GM06990 (cell line): ENCODE results near the gene TMEM217.
A peak's percentile ranks its signal among the peaks of the same experiment; 100 is the strongest.

Experiments used
- DNase-seq: peaks from one replicate; pipeline ENCODE4 v3.0.0-alpha.2; 2011; ENCODE audit not compliant: insufficient read length; ENCODE audit errors: extremely low read depth
- H3K27me3 ChIP-seq: replicated peaks from 2 replicates; pipeline ENCODE4 v1.6.0; 2011; ENCODE audit warnings: low read length; ENCODE audit not compliant: control insufficient read depth, insufficient read depth
- H3K36me3 ChIP-seq: 2 replicates; pipeline ENCODE4 v1.5.1; 2011; ENCODE audit warnings: low read length; ENCODE audit not compliant: control insufficient read depth, insufficient read depth
- H3K4me3 ChIP-seq: replicated peaks from 2 replicates; pipeline ENCODE4 v1.5.1; 2011; ENCODE audit warnings: low read depth, mild to moderate bottlenecking, control low read depth, low read length
- CTCF ChIP-seq: IDR thresholded peaks from 2 replicates; pipeline ENCODE4 v1.5.1; 2011; ENCODE audit warnings: low read length, control low read depth, mild to moderate bottlenecking, inconsistent platforms; ENCODE audit not compliant: insufficient read depth, poor library complexity, severe bottlenecking

The TMEM217 gene

DNA sequence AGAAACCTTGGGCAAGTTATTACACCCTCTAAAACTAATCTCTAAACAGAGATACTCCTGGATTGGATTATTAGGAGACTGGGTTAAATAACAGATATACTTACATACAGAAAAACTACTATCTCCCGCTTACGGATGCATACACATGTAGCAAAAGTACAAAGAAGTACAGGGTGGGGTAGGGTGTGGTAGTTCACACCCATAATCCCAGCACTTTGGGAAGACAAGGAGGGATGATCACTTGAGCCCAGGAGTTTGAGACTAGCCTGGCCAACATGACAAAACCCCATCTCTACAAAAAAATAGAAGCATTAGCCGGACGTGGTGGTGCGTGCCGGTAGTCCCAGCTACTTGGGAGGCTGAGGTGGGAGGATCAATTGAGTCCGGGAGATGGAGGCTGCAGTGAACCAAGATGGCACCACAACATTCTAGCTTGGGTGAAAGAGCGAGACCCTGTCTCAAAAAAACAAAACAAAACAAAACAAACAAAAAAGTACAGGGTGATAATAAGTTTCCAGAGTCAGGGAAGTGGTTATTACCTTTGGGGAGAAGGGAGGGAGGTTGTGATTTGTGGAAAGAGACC is 79.9 kb downstream of the TMEM217 start:
- H3K36me3 ChIP-seq: peaks cover 6% of the 10 kb centered on the region
- TF ChIP-seq CTCF: no peak
- no peak for DNase-seq
- H3K27me3 ChIP-seq: no peaks in the 10 kb centered on the region
- no peak overlapping the region for H3K4me3 ChIP-seq

GRCh38 chr6:37177077-37177934 is 80.6 kb downstream of the TMEM217 start:
- no peak for DNase-seq
- Histone ChIP-seq H3K27me3 (no peaks in the 10 kb centered on the region), H3K36me3 (peaks cover 9% of the 10 kb centered on the region), H3K4me3 (no peak overlapping the region)
- TF ChIP-seq CTCF: no peak

DNA sequence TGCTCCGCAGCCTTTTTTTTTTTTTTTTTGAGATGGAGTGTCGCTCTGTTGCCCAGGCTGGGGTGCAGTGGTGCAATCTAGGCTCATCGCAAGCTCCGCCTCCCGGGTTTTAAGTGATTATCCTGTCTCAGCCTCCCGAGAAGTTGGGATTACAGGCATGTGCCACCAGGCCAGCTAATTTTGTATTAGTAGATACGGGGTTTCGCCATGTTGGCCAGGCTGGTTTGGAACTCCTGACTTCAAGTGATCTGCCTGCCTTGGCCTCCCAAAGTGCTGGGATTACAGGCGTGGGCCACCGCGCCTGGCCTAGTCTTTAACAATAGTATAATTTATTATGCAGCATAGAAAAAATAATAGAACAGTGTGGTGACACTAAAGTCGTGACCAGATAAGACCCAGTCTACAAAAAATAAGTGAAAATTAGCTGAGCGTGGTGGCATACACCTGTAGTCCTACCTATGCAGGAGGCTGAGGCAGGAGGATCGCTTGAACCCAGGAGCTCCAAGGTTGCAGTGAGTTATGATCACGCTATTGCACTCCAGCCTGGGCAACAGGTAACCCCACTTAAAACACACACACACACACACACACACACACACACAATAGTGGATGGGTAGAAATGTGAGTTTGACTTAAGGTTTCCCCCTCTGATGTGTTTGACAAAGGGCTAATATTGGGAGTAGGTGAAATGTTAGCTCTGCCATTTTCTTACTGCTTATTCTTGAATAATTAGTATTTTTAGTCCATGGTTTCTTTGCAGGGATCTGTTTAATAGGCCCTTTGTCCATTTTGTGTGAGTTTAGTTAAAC is 81.5 kb downstream of the TMEM217 start:
- Histone ChIP-seq H3K27me3 (no peaks in the 10 kb centered on the region), H3K36me3 (peaks cover 9% of the 10 kb centered on the region), H3K4me3 (no peak overlapping the region)
- no peak for TF ChIP-seq CTCF
- no peak for DNase-seq

- Histone ChIP-seq H3K27me3 (no peaks in the 10 kb centered on the region), H3K36me3 (peaks cover 9% of the 10 kb centered on the region), H3K4me3 (no peak overlapping the region)
- no peak for TF ChIP-seq CTCF
- peak; percentile 62 for DNase-seq
These were observed 82.3 kb downstream of the TMEM217 start for GRCh38 chr6:37175332-37176267.
